HUES48 (cell line): ENCODE results near the gene MRPL2.

ENCODE experiments used
- H3K27ac ChIP-seq: one replicate; pipeline ENCODE4 v1.7.0; 2013; ENCODE audit warnings: low read depth, low read length, inconsistent platforms
- H3K27me3 ChIP-seq: 2 replicates; pipeline ENCODE4 v1.6.1; 2013; ENCODE audit warnings: mild to moderate bottlenecking, low read length; ENCODE audit not compliant: control insufficient read depth, insufficient read depth
- H3K36me3 ChIP-seq: 2 replicates; pipeline ENCODE4 v1.6.1; 2013; ENCODE audit warnings: low read length; ENCODE audit not compliant: control insufficient read depth, insufficient read depth
- H3K4me1 ChIP-seq: 2 replicates; pipeline ENCODE4 v1.6.1; 2013; ENCODE audit warnings: mild to moderate bottlenecking, low read length; ENCODE audit not compliant: control insufficient read depth, insufficient read depth
- H3K4me3 ChIP-seq: 2 replicates; pipeline ENCODE4 v1.5.1; 2013; ENCODE audit warnings: mild to moderate bottlenecking, low read depth, low read length
- H3K9ac ChIP-seq: 2 replicates; pipeline ENCODE4 v1.6.1; 2013; ENCODE audit warnings: mild to moderate bottlenecking, low read depth, low read length, moderate library complexity
- H3K9me3 ChIP-seq: 2 replicates; pipeline ENCODE4 v1.6.1; 2013; ENCODE audit warnings: low read length; ENCODE audit not compliant: control insufficient read depth, insufficient read depth

Gene MRPL2

GRCh38 chr6:43061861-43062260, 2.6 kb upstream of the MRPL2 start:
- Histone ChIP-seq H3K4me3 (no peak overlapping the region), H3K4me1 (peaks cover 6% of the 10 kb centered on the region), H3K27ac (no peak overlapping the region), H3K9ac (no peak overlapping the region), H3K9me3 (no peaks in the 10 kb centered on the region), H3K36me3 (peaks cover 24% of the 10 kb centered on the region), H3K27me3 (no peaks in the 10 kb centered on the region)

GRCh38 chr6:43060755-43061633, 1.8 kb upstream of the MRPL2 start:
- Histone ChIP-seq H3K27me3 (no peaks in the 10 kb centered on the region), H3K27ac (no peak overlapping the region), H3K9me3 (no peaks in the 10 kb centered on the region), H3K36me3 (peaks cover 24% of the 10 kb centered on the region), H3K4me1 (peaks cover 6% of the 10 kb centered on the region), H3K9ac (no peak overlapping the region), H3K4me3 (peak overlapping the region; percentile 98; the same call in 1 of the 2 replicates)

DNA sequence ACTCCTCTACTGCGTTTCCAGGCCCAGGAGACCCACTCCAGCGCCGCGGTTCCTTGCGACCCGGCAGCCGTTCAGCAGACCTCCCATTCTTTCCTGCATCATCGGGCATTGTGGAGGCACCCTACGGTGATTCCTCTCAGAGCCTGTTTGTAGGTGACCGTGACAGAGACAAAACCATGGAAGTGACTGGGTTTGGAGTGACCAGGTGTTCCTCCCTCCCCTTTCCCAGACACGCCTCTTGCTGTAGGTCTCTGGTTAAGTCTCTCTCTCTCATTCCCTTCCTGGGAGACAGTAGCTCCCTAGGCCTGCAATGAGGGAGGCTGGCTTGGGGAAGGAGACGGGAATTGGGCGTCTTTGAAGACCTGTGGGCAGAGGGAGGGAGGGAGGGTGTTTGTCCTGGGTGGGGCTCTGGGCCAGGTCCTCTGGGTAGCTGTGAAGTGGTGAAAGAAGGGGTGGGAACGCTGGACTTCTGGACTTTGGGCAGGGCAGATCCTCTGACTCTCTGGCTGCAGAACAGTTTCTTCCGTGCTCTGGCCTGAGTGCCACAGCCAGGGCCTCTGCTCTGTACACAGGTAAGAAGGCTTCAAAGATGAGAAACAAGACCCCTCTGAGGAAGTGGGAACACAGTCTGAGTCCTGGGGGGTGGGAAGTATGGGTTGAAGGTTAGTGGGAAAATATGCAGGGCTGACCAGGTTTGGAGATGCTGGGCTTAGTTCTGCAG, 960 bp upstream of the MRPL2 start:
- Histone ChIP-seq H3K4me3 (peak overlapping the region; percentile 98), H3K27ac (peak overlapping the region; percentile 95), H3K4me1 (peaks cover 6% of the 10 kb centered on the region), H3K27me3 (no peaks in the 10 kb centered on the region), H3K36me3 (peaks cover 28% of the 10 kb centered on the region), H3K9ac (peak overlapping the region; percentile 84; the same call in 1 of the 2 replicates), H3K9me3 (no peaks in the 10 kb centered on the region)

- Histone ChIP-seq H3K27me3 (no peaks in the 10 kb centered on the region), H3K9me3 (no peaks in the 10 kb centered on the region), H3K9ac (peak overlapping the region; percentile 88), H3K4me1 (peaks cover 9% of the 10 kb centered on the region), H3K36me3 (peaks cover 29% of the 10 kb centered on the region), H3K27ac (peak overlapping the region; percentile 82), H3K4me3 (peak overlapping the region; percentile 98)
These were observed 703 bp downstream of the MRPL2 start for GRCh38 chr6:43058531-43058930.

- Histone ChIP-seq H3K4me1 (peaks cover 15% of the 10 kb centered on the region), H3K4me3 (no peak overlapping the region), H3K36me3 (peaks cover 32% of the 10 kb centered on the region), H3K9ac (no peak overlapping the region), H3K9me3 (no peaks in the 10 kb centered on the region), H3K27ac (no peak overlapping the region), H3K27me3 (no peaks in the 10 kb centered on the region)
These were observed 3.3 kb downstream of the MRPL2 start for GRCh38 chr6:43055966-43056365.

DNA sequence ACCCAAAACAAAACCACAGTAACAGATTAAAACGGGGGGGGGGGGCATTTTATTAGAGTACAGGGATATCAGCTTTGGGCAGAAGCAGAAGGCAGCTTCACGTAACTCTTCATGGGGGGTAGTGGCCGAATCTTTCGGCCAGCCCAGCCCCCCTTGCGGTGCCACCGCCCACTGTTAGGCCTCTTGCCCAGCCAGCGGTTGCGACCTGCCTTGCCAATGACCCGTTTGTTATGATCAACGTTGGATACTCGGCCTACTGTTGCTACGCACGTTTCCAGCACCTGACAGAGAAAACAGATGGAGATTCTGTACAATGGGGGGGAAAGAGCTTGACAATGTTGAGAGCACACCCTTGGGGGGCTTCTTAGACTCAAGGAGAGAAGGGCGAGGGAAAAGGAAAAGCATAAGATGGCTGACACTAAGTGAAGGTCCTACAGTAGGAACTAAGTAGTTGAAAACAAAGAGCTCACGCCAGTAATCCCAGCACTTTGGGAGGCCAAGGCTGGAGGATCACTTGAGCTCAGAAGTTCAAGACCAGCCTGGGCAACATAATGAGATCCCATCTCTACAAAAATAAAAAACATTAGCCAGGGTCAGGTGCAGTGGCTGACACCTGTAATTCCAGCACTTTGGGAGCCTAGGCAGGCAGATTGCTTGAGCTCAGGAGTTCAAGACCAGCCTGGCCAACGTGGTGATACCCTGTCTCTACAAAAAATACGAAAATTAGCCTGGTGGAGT, 4.9 kb downstream of the MRPL2 start:
- H3K36me3 ChIP-seq = peaks cover 41% of the 10 kb centered on the region
- H3K27me3 ChIP-seq = no peaks in the 10 kb centered on the region
- peak overlapping the region; percentile 90 for H3K27ac ChIP-seq
- no peak overlapping the region for H3K9ac ChIP-seq
- H3K9me3 ChIP-seq = no peaks in the 10 kb centered on the region
- peak overlapping the region; percentile 97 for H3K4me3 ChIP-seq
- H3K4me1 ChIP-seq = peaks cover 15% of the 10 kb centered on the region

DNA sequence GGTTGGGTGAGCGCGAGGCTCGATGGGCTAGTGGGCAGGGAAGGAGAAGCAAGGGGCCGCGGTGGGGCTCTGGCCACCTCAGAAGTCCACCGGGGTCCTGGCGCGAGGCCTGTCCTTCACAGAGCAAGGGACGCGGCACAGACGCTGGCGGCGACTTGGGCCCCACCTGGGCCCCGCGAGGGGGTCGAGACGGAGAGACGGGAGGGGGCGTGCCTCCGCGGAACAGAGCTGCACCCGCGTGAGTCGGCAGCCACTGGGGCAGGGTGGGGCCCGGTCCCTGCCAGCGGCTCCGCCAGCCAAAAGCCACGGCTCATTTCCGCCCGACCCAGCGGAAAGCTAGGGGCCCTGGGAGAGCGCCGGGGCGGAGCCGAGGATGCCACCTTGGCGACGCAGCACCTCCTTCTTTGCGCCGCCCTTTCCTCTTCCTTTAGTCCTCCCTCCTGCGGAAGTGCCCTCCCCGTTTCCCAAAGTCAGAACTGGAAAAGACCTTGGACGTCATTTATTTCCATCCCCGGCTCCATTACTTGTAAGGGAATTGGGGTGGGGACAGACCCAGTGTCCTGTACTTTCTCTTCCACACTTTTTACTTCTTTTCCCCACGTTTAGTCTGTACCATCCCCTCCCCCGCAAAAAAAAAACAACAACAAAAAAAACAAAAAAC, 5.6 kb downstream of the MRPL2 start, which contains the start of gene CUL7:
CUL7 (minus strand) TSS at position 307 of the 661 bp plus-strand sequence. CDS start 1,063 bp downstream, outside the sequence.
- Histone ChIP-seq H3K4me1 (peaks cover 15% of the 10 kb centered on the region), H3K9ac (peak within 1 kb of the TSS; percentile 94), H3K27ac (peak within 1 kb of the TSS; percentile 90), H3K27me3 (no peaks in the 10 kb centered on the region), H3K9me3 (no peaks in the 10 kb centered on the region), H3K4me3 (peak within 1 kb of the TSS; percentile 97), H3K36me3 (peaks cover 47% of the 10 kb centered on the region)

DNA sequence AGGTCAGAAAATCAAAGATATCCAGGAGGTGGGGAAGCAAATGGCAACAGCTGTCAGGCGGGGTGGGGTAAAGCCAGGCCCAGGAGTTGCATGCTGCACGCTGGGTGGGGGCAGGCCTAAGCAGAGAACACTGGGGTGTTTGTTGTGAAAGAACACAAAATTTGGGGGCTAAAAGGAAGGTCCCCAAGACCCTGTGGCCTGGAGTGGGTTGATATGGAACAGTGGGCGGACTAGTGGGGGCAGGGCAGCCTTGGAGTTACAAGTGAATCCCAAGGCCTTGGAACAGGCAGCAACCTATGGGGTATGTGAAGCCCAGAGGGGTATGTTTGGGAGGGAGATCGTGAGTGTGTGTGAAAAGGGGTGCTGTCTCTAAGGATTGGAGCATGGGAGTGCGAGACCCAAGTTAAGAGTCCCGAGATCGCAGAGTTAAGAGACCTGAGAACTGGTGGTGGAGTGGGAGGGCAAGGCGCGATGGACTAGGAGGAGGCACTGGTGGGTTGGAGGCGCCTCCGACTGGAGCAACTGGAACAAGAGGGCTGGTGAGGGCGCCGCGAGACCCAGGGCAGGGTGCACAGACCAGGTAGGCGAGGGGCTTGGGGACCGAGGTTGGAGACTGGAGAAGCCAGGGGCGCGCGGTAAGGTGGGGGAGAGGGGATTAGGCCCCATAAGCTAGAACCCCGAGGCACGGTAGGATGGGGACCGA, 6.2 kb downstream of the MRPL2 start:
- Histone ChIP-seq H3K4me3 (peak overlapping the region; percentile 97), H3K4me1 (peaks cover 9% of the 10 kb centered on the region), H3K27ac (peak overlapping the region; percentile 90), H3K36me3 (peaks cover 53% of the 10 kb centered on the region), H3K27me3 (no peaks in the 10 kb centered on the region), H3K9ac (peak overlapping the region; percentile 94), H3K9me3 (no peaks in the 10 kb centered on the region)

GRCh38 chr6:43052225-43052841, 6.9 kb downstream of the MRPL2 start:
- H3K27ac ChIP-seq = peak overlapping the region; percentile 90
- H3K36me3 ChIP-seq = peaks cover 53% of the 10 kb centered on the region

More at GRCh38 chr6:43052225-43052841, 6.9 kb downstream of the MRPL2 start:
- peak overlapping the region; percentile 94; the same call in 1 of the 2 replicates for H3K9ac ChIP-seq
- H3K9me3 ChIP-seq = no peaks in the 10 kb centered on the region
- H3K27me3 ChIP-seq = no peaks in the 10 kb centered on the region
- H3K4me3 ChIP-seq = peak overlapping the region; percentile 97
- peaks cover 9% of the 10 kb centered on the region for H3K4me1 ChIP-seq
